Testis (tissue), 3 donors: ENCODE measurements around the gene TMEM209. TPM values are rescaled to one million over a fixed set of nuclear protein-coding genes. Genes with fewer than 3 reads are reported as not detected.
"Not testable (repeated sequence)": the region's sequence is repeated elsewhere in the genome, so short reads cannot be mapped to it uniquely, and the experiment has no call there.

ENCODE experiments used
- DNase-seq: peaks from one replicate; pipeline ENCODE4 v3.0.0-alpha.2; 2019
- H3K27ac ChIP-seq, 2 donors: fragments of 200-600 bp; sonication (generic); one replicate each; pipeline ENCODE4 v1.5.1; 2019
- H3K27me3 ChIP-seq: fragments of 200-600 bp; sonication (generic); one replicate; pipeline ENCODE4 v1.5.1; 2019
- H3K36me3 ChIP-seq: fragments of 200-600 bp; sonication (generic); one replicate; pipeline ENCODE4 v1.5.1; 2017; ENCODE audit warnings: low read depth; ENCODE audit errors: missing control alignments
- H3K4me1 ChIP-seq: fragments of 200-600 bp; sonication (generic); one replicate; pipeline ENCODE4 v1.5.1; 2019
- H3K4me3 ChIP-seq, 2 donors: fragments of 200-600 bp; sonication (generic); one replicate each; pipeline ENCODE4 v1.5.1; 2017 to 2019
- H3K9me3 ChIP-seq: fragments of 200-600 bp; sonication (generic); one replicate; pipeline ENCODE4 v1.5.1; 2017
- POLR2A ChIP-seq: fragments of 450-650 bp; IDR thresholded peaks from one replicate; pipeline ENCODE4 v1.6.1; 2017; ENCODE audit warnings: antibody characterized with exemption, mild to moderate bottlenecking, moderate library complexity
- WGBS, 2 donors: methylation state at CpG; one replicate each; pipeline ENCODE4 v1.1.5; 2018; 5-methylcytosine and 5-hydroxymethylcytosine counted together
- intact Hi-C: fragments of 100-400 bp; cut with DNase I; formaldehyde crosslinking; loops from one replicate; pipeline ENCODE4 v1.15.1; 2023; ENCODE audit warnings: low total_unique reads
- polyA plus RNA-seq: library from polyadenylated mRNA; stranded (reverse); fragments of 350-450 nt; fragmentation: Illumina TruSeq; extraction: RNeasy Lipid Tissue Mini Kit (QIAGEN cat#74804); gene quantifications from one replicate; pipeline ENCODE4 v1.2.3, GENCODE V29; 2014; ENCODE audit warnings: low read depth, low replicate concordance; ENCODE audit not compliant: insufficient read depth
- total RNA-seq, 2 donors: library from RNA; depleted of rRNA; stranded (reverse); fragments of >200 nt; gene quantifications; one replicate each; pipeline ENCODE4 v1.2.3, GENCODE V29; 2016
- TF ChIP-seq, protein P1 (sequence below), 3 experiments: fragments of 450-650 bp in 2 of 3; fragments of 200-600 bp in 1 of 3; sonication (generic) in 1 of 3; IDR thresholded peaks; one replicate each; pipeline ENCODE4 v1.5.1; 2016 to 2019; ENCODE audit warnings: antibody characterized with exemption in 3 of 3, mild to moderate bottlenecking in 2 of 3, moderate library complexity in 1 of 3

The TMEM209 gene
- total and polyA plus RNA-seq, 3 donors from 2014 or later: 28.4 to 37.5 (median 33.8) TPM

DNA sequence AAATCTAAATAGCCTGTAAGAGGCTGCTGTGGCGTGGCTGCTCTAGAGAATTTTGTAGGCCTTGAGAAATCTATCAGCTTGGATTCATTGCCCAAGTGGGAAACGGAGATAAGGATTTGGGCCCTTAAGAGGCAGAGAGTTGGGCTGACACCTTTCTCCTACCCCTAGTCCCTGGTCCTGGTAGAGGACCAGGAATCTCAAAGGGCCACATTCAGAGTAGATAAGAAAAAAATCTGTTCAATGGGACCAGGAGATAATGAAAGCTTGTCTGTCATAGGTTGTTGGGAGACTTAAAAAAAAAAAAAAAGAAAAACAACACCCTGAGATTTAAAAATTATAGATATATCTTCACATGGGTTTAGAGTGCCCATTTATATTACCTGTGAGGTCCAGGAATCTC, 17.8 kb downstream of the TMEM209 start:
- no peaks in the 10 kb centered on the region for H3K4me1 ChIP-seq
- no peak overlapping the region for H3K27ac ChIP-seq
- no peaks in the 10 kb centered on the region for H3K36me3 ChIP-seq
- TF ChIP-seq POLR2A: no peak
- TF ChIP-seq, protein P1, sequence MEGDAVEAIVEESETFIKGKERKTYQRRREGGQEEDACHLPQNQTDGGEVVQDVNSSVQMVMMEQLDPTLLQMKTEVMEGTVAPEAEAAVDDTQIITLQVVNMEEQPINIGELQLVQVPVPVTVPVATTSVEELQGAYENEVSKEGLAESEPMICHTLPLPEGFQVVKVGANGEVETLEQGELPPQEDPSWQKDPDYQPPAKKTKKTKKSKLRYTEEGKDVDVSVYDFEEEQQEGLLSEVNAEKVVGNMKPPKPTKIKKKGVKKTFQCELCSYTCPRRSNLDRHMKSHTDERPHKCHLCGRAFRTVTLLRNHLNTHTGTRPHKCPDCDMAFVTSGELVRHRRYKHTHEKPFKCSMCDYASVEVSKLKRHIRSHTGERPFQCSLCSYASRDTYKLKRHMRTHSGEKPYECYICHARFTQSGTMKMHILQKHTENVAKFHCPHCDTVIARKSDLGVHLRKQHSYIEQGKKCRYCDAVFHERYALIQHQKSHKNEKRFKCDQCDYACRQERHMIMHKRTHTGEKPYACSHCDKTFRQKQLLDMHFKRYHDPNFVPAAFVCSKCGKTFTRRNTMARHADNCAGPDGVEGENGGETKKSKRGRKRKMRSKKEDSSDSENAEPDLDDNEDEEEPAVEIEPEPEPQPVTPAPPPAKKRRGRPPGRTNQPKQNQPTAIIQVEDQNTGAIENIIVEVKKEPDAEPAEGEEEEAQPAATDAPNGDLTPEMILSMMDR (IDR thresholded peaks at IDR 0.05): no peak
- intact Hi-C loops: no loop called here
- 87 to 91% methylated on average over 2 of the region's 2 CpGs for WGBS, 2 donors
- no peak overlapping the region for H3K4me3 ChIP-seq
- no peaks in the 10 kb centered on the region for H3K27me3 ChIP-seq
- H3K9me3 ChIP-seq: no peaks in the 10 kb centered on the region
- no peak for DNase-seq

DNA sequence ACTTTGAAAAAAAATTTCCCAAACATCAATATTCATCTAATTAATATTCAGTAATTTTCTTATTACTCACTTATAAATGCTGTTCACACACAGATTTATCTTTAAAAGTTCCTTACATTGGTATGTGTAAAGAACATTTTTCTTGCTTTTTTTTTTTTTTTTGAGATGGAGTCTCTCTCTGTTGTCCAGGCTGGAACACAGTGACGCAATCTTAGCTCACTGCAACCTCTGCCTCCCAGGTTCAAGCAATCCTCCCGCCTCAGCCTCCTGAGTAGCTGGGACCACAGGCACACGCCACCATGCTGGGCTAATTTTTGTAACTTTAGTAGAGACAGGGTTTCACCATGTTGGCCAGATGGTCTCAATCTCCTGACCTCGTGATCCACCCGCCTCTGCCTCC, 20.9 kb downstream of the TMEM209 start:
- H3K9me3 ChIP-seq, H3K27ac ChIP-seq, intact Hi-C loops, DNase-seq, H3K4me3 ChIP-seq, H3K27me3 ChIP-seq, H3K36me3 ChIP-seq, H3K4me1 ChIP-seq: not testable (repeated sequence)
- WGBS, 2 donors: 96 to 99% methylated on average over 5 of the region's 5 CpGs

DNA sequence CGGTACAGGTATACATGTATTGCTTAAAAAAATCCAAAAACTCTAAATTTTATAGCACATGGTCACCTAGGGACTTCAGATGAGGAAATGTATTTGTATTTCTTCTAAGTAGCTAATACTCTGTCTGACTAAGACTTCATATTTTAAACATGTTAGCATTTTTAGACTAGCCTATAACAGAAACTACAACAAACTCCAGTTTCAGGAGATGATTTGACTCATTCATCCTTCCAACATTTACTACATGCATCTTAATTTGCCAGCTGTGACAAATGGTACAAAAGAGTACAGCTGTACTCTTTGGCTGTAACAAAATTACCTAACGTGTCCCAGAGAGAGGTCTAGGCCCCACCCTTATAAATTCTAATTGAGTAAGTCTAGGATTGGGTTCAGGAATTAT, 22.2 kb downstream of the TMEM209 start:
- no peak overlapping the region for H3K27ac ChIP-seq
- no peak overlapping the region for H3K4me3 ChIP-seq
- H3K4me1 ChIP-seq: no peaks in the 10 kb centered on the region
- no peaks in the 10 kb centered on the region for H3K36me3 ChIP-seq
- intact Hi-C loops: no loop called here
- no peaks in the 10 kb centered on the region for H3K27me3 ChIP-seq
- TF ChIP-seq, protein P1 (IDR thresholded peaks at IDR 0.05): no peak
- no peak for TF ChIP-seq POLR2A
- no peaks in the 10 kb centered on the region for H3K9me3 ChIP-seq
- WGBS, 2 donors: 86 to 87% methylated on average over 2 of the region's 2 CpGs
- DNase-seq: no peak

DNA sequence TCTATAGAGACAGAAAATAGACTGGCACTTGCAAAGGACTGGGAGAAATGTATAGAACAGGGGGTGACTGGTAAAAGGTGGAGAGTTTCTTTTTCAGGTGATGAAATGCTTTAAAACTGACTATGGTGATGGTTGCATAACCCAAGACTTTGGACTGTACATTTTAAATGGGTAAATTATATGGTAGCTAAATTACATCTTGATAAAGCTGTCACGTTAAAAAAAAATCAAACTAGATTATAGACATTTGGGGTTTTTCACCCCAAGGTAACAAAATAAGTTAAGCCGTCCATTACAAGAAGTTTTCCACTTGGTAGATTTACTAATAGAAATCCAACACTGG, 24.0 kb downstream of the TMEM209 start:
- H3K27me3 ChIP-seq: no peaks in the 10 kb centered on the region
- intact Hi-C loops: no loop called here
- WGBS, 2 donors: 91 to 94% methylated on average over 2 of the region's 2 CpGs
- H3K27ac ChIP-seq: no peak overlapping the region
- H3K9me3 ChIP-seq: no peaks in the 10 kb centered on the region
- DNase-seq: no peak
- no peak overlapping the region for H3K4me3 ChIP-seq
- no peaks in the 10 kb centered on the region for H3K36me3 ChIP-seq
- no peaks in the 10 kb centered on the region for H3K4me1 ChIP-seq
- TF ChIP-seq, protein P1 (IDR thresholded peaks at IDR 0.05): no peak

DNA sequence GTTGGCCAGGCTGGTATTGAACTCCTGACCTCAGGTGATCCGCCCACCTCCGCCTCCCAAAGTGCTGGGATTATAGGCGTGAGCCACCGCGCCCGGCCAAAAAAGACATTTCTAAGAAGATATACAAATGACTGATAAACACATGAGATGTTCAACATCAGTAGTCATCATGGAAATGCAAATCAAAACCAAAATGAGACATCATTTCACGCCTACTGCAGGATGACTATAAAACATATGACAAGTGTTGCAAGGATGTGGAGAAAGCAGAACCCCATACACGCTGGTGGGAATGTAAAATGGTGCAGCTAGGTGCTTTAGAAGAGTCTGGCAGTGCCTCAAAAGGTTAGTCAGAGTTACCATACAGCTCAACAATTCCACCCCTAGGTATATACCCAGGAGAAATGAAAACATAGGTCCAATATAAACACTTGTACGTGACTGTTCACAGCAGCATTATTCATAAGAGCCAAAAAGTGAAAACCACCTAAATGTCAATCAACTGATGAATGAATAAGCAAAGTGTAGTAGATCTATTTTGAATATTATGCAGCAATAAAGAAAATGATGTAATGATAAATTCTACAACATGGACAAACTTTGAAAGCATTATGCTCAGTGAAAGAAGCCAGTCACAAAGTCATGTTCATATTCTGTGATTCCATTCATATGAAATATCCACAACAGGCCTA, 24.5 kb downstream of the TMEM209 start:
- Histone ChIP-seq H3K4me3 (no peak overlapping the region), H3K4me1 (no peaks in the 10 kb centered on the region), H3K36me3 (no peaks in the 10 kb centered on the region), H3K9me3 (no peaks in the 10 kb centered on the region), H3K27me3 (no peaks in the 10 kb centered on the region), H3K27ac (no peak overlapping the region)
- 95 to 96% methylated on average over 9 of the region's 9 CpGs for WGBS, 2 donors
- DNase-seq: no peak
- TF ChIP-seq, protein P1 (IDR thresholded peaks at IDR 0.05): no peak
- no peak for TF ChIP-seq POLR2A
- intact Hi-C loops: no loop called here
